Tibial nerve (tissue), 4 donors: ENCODE measurements around the gene TMEM97. TPM values are rescaled to one million over a fixed set of nuclear protein-coding genes. Genes with fewer than 3 reads are reported as not detected.
A peak's percentile ranks its signal among the peaks of the same experiment; 100 is the strongest.

Experiments used
- DNase-seq, 2 donors: peaks; one replicate each; pipeline ENCODE4 v3.0.0-alpha.2; 2019; ENCODE audit warnings: low spot score in 2 of 2
- H3K27ac ChIP-seq, 4 donors: fragments of 200-600 bp; sonication (generic) in 3 of 4; one replicate each; pipeline ENCODE4 v1.5.1; 2017 to 2019; ENCODE audit warnings: mild to moderate bottlenecking in 1 of 4
- H3K27me3 ChIP-seq, 2 donors: fragments of 200-600 bp; sonication (generic) in 1 of 2; one replicate each; pipeline versions ENCODE4 v1.5.1 to v1.6.0; 2017 to 2019
- H3K36me3 ChIP-seq, 3 donors: fragments of 200-600 bp; sonication (generic); one replicate each; pipeline ENCODE4 v1.5.1; 2018 to 2019
- H3K4me1 ChIP-seq, 4 donors: fragments of 200-600 bp; sonication (generic) in 3 of 4; one replicate each; pipeline ENCODE4 v1.5.1; 2017 to 2019
- H3K4me3 ChIP-seq, 4 donors: fragments of 200-600 bp; sonication (generic) in 3 of 4; one replicate each; pipeline ENCODE4 v1.5.1; 2017 to 2019; ENCODE audit warnings: mild to moderate bottlenecking in 1 of 4, moderate library complexity in 1 of 4
- H3K9me3 ChIP-seq, 4 donors: fragments of 200-600 bp; sonication (generic) in 3 of 4; one replicate each; pipeline ENCODE4 v1.5.1; 2017 to 2019
- EP300 ChIP-seq, 2 donors: sonication (generic); formaldehyde crosslinking; IDR thresholded peaks; one replicate each; pipeline ENCODE4 v1.6.1; 2017; ENCODE audit warnings: antibody characterized with exemption in 2 of 2, mild to moderate bottlenecking in 1 of 2
- POLR2A ChIP-seq, 2 donors: fragments of 450-650 bp; IDR thresholded peaks; one replicate each; pipeline ENCODE4 v1.6.1; 2017; ENCODE audit warnings: antibody characterized with exemption in 2 of 2, mild to moderate bottlenecking in 2 of 2, moderate library complexity in 2 of 2
- WGBS, 2 donors: methylation state at CpG; one replicate each; pipeline ENCODE4 v1.1.5; 2018; 5-methylcytosine and 5-hydroxymethylcytosine counted together
- total RNA-seq, 4 donors: library from RNA; depleted of rRNA; stranded (reverse); fragments of >200 nt; gene quantifications; one replicate each; pipeline ENCODE4 v1.1.0, GENCODE V29; 2016
- TF ChIP-seq, protein P1 (sequence below), 5 experiments: fragments of 200-600 bp in 3 of 5; fragments of 450-650 bp in 2 of 5; sonication (generic) in 3 of 5; IDR thresholded peaks; one replicate each; pipeline ENCODE4 v1.5.1; 2016 to 2019; ENCODE audit warnings: antibody characterized with exemption in 5 of 5, mild to moderate bottlenecking in 3 of 5, moderate library complexity in 2 of 5

Gene TMEM97
- total RNA-seq, 4 donors from 2014 or later: 8.1 to 20.2 (median 16.8) TPM

DNA sequence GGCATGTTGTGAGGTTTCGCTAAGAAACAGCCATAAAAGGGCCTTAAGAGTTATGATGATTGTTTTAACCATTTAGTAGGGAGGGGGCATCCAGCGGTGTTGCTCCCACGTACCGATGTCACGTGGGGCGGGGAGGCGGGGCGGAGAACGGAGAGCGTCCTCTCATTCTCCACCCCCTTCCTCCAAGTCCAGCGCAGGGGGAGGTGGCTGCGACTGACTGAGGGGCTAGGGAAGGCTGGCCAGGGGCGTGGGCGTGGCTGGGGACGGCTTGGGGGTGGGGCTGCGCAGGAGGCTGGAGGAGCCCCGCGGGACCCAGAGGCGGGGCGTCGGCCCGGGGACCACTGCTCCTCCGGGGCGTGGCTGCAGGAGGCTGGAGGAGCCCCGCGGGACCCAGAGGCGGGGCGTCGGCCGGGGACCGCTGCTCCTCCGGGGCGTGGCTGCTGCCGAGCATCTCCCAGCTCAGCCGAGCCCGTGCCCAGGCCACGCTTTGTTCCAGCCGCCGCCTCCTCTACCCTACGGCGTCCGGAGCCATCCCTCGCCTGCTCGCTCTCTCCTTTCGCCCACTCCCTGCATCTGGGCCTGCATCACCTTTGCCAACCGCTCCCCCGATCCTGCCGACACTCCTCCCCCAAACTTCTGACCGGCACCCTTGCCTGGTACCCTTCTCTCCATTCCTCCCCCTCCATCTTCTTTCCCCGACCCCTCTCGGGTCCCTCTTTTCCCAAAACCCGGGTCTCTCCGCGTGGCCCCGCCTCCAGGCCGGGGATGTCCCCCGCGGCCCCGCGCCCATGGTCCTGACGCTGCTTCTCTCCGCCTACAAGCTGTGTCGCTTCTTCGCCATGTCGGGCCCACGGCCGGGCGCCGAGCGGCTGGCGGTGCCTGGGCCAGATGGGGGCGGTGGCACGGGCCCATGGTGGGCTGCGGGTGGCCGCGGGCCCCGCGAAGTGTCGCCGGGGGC lies 52.5 kb downstream of the TMEM97 start, which contains the start of gene SARM1:
Gene SARM1, plus strand, starts transcription at position 450 of the 958 bp plus-strand sequence. Its CDS starts 339 bp downstream, at position 789.
- WGBS, 2 donors: 1% methylated on average over 65 to 78 of the region's 80 CpGs
- H3K9me3 ChIP-seq: no peaks in the 10 kb centered on the region
- peak; percentile 51 to 54 for DNase-seq
- H3K4me1 ChIP-seq: peaks cover 0 to 36% (median 17%) of the 10 kb centered on the region in 4 donors
- peak within 1 kb of the TSS; percentile 46 to 69 (median 60) for H3K4me3 ChIP-seq
- H3K27me3 ChIP-seq: no peaks in the 10 kb centered on the region
- TF ChIP-seq, protein P1, sequence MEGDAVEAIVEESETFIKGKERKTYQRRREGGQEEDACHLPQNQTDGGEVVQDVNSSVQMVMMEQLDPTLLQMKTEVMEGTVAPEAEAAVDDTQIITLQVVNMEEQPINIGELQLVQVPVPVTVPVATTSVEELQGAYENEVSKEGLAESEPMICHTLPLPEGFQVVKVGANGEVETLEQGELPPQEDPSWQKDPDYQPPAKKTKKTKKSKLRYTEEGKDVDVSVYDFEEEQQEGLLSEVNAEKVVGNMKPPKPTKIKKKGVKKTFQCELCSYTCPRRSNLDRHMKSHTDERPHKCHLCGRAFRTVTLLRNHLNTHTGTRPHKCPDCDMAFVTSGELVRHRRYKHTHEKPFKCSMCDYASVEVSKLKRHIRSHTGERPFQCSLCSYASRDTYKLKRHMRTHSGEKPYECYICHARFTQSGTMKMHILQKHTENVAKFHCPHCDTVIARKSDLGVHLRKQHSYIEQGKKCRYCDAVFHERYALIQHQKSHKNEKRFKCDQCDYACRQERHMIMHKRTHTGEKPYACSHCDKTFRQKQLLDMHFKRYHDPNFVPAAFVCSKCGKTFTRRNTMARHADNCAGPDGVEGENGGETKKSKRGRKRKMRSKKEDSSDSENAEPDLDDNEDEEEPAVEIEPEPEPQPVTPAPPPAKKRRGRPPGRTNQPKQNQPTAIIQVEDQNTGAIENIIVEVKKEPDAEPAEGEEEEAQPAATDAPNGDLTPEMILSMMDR (IDR thresholded peaks at IDR 0.05): no peak
- TF ChIP-seq POLR2A (IDR thresholded peaks at IDR 0.05) (no peak), EP300 (IDR thresholded peaks at IDR 0.05) (no peak)
- H3K36me3 ChIP-seq: peaks cover 0 to 17% (median 0%) of the 10 kb centered on the region in 3 donors
- H3K27ac ChIP-seq: peak within 1 kb of the TSS; percentile 22 to 73 (median 70)

DNA sequence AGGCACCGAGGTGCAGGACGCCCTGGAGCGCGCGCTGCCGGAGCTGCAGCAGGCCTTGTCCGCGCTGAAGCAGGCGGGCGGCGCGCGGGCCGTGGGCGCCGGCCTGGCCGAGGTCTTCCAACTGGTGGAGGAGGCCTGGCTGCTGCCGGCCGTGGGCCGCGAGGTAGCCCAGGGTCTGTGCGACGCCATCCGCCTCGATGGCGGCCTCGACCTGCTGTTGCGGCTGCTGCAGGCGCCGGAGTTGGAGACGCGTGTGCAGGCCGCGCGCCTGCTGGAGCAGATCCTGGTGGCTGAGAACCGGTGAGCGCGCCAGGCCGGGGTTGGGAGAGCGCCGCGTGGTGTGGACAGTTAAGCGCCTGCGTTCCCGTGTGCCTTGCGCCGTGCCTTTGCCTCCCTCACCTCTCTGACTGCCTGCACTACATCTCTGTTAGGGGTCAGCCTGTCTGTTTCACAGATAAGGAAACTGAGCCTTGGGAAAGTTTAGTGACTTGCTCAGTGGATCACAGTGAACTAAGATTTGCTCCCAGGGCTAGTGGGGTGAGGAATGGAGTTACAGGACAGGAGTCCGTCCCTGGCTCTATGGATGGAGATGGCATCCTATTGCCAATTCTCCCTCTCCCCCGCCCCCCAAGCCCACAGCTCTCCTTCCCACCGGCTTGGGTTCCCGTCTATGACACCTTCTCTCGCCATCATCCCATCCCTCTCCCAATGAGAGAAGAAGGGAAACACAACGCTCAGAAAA lies 53.4 kb downstream of the TMEM97 start:
- no peaks in the 10 kb centered on the region for H3K9me3 ChIP-seq
- WGBS, 2 donors: 10 to 13% methylated on average over 34 to 49 of the region's 53 CpGs
- H3K4me3 ChIP-seq: peak overlapping the region; percentile 46 to 69 (median 60)
- no peak for DNase-seq
- peaks cover 0 to 12% (median 0%) of the 10 kb centered on the region in 3 donors for H3K36me3 ChIP-seq
- no peaks in the 10 kb centered on the region for H3K27me3 ChIP-seq
- TF ChIP-seq EP300 (IDR thresholded peaks at IDR 0.05): no peak
- TF ChIP-seq POLR2A (IDR thresholded peaks at IDR 0.05): no peak
- TF ChIP-seq, protein P1 (IDR thresholded peaks at IDR 0.05): no peak
- H3K27ac ChIP-seq: peak overlapping the region in 3 of 4 donors; percentile 28 to 73 (median 67)
- peaks cover 0 to 36% (median 17%) of the 10 kb centered on the region in 4 donors for H3K4me1 ChIP-seq

DNA sequence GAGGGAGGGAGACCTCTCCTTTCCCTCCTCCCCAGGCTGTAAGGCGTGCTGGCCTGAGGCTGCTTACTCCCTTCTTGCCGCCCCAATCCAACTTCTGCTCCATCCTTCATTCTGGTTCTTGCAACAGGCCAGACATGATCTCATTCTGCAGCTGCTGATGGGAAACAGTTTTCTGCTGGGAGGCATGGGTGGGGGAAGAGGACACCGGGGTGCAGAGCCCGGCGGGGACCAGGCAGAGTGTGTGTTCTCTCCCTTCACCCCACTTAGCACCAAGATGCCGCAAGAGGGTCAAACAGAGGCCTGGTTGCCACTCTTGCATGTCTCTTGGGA lies 53.9 kb downstream of the TMEM97 start:
- peaks cover 0 to 13% (median 0%) of the 10 kb centered on the region in 3 donors for H3K36me3 ChIP-seq
- WGBS, 2 donors: 85 to 90% methylated on average over 6 of the region's 6 CpGs
- no peaks in the 10 kb centered on the region for H3K27me3 ChIP-seq
- H3K4me3 ChIP-seq: peak overlapping the region in 1 of 4 donors; percentile 69
- no peak for DNase-seq
- TF ChIP-seq, protein P1 (IDR thresholded peaks at IDR 0.05): no peak
- TF ChIP-seq POLR2A (IDR thresholded peaks at IDR 0.05) (no peak), EP300 (IDR thresholded peaks at IDR 0.05) (no peak)
- H3K27ac ChIP-seq: no peak overlapping the region
- no peaks in the 10 kb centered on the region for H3K9me3 ChIP-seq
- peaks cover 0 to 36% (median 17%) of the 10 kb centered on the region in 4 donors for H3K4me1 ChIP-seq

Other genes starting within 250 kb of the TMEM97 start
- gene IFT20, start 16.3 kb downstream of the TMEM97 start, total RNA-seq: 10 to 100 TPM; 34.8 to 50.3 (median 43.9) TPM
- 10 to 100 TPM; 25.1 to 36.0 (median 28.2) TPM for gene TNFAIP1, start 16.6 kb downstream of the TMEM97 start, total RNA-seq
- 10 to 100 TPM; 56.5 to 87.9 (median 66.6) TPM for gene POLDIP2, start 38.3 kb downstream of the TMEM97 start, total RNA-seq
- gene SEBOX, start 46.0 kb downstream of the TMEM97 start, total RNA-seq: not detected
- 10 to 100 TPM in 1 of 4 donors, 1 to 10 TPM in 2, under 1 TPM in 1; 0.90 to 22.7 (median 1.8) TPM for gene VTN, start 51.1 kb downstream of the TMEM97 start, total RNA-seq
- gene SARM1, start 52.5 kb downstream of the TMEM97 start, total RNA-seq: 10 to 100 TPM in 2 of 4 donors, 1 to 10 TPM in 2; 5.4 to 18.6 (median 13.8) TPM
- 10 to 100 TPM in 1 of 4 donors, 1 to 10 TPM in 3; 5.0 to 10.8 (median 6.4) TPM for gene SLC46A1, start 87.0 kb downstream of the TMEM97 start, total RNA-seq
- not detected for gene SLC13A2, start 154.4 kb downstream of the TMEM97 start, total RNA-seq
- gene FOXN1, start 187.1 kb downstream of the TMEM97 start, total RNA-seq: not detected
- 10 to 100 TPM; 20.5 to 30.0 (median 22.4) TPM for gene UNC119, start 233.4 kb downstream of the TMEM97 start, total RNA-seq